Lower lobe of right lung (tissue), 2 donors: ENCODE measurements around the gene ANK3. TPM values are rescaled to one million over a fixed set of nuclear protein-coding genes. Genes with fewer than 3 reads are reported as not detected.

ENCODE experiments used
- ATAC-seq, 2 donors: fragments of 200-7000 bp; cut with Tn5 transposase; one replicate each; pipeline ENCODE4 v1.9.1; 2020 to 2022; ENCODE audit warnings: mild to moderate bottlenecking in 2 of 2, moderate library complexity in 2 of 2
- DNase-seq: peaks from one replicate; pipeline ENCODE4 v3.0.0-alpha.2; 2020
- H3K27ac ChIP-seq: fragments of 200-600 bp; one replicate; pipeline ENCODE4 v1.8.0; 2022
- H3K27me3 ChIP-seq: fragments of 200-600 bp; one replicate; pipeline ENCODE4 v1.8.0; 2022; ENCODE audit warnings: low read depth
- H3K36me3 ChIP-seq: fragments of 200-600 bp; one replicate; pipeline ENCODE4 v1.8.0; 2022; ENCODE audit warnings: mild to moderate bottlenecking
- H3K4me1 ChIP-seq: fragments of 200-600 bp; one replicate; pipeline ENCODE4 v1.8.0; 2022
- H3K4me3 ChIP-seq: fragments of 200-600 bp; one replicate; pipeline ENCODE4 v1.8.0; 2022; ENCODE audit warnings: mild to moderate bottlenecking
- H3K9me3 ChIP-seq: fragments of 200-600 bp; one replicate; pipeline ENCODE4 v1.8.0; 2022
- intact Hi-C: fragments of 100-400 bp; cut with DNase I; formaldehyde crosslinking; loops from one replicate; pipeline ENCODE4 v1.11.0; 2022
- total RNA-seq: library from RNA; stranded (reverse); fragmentation: NEBNext Ultra II Directional; extraction: Animal tissue kit (Norgen Biotek cat#: 25700); gene quantifications from one replicate; pipeline ENCODE4 v1.2.1, GENCODE V29; 2021
- TF ChIP-seq, protein P1 (sequence below): fragments of 200-600 bp; IDR thresholded peaks from one replicate; pipeline ENCODE4 v1.8.0; 2022; ENCODE audit warnings: antibody characterized with exemption, mild to moderate bottlenecking
- donor health status: DM: no; HTN: yes; CAD: no; lungs with severe emphysema.

The ANK3 gene
- total RNA-seq, 1 donor from 2014 or later: 75.9 TPM

DNA sequence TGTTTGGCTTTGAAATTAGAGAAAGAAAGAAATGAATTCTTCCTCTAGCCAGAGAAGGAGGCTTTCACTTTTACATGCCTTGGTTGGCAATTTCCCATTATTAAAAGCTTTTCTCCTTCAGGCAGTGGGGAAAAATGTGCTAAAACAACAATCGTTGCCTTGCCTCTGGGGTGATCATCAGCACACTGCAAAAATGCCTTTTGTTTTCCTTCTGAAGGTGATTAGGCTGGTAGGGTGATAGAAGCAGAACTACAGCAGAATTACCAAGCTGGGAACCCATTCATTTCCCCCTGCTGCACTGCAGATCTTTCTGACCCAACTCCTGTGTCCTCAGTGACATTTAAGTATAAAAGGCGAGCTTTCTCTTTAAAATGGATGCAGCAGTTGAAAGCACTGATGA, 22.2 kb downstream of the ANK3 start:
- Histone ChIP-seq H3K4me1 (no peaks in the 10 kb centered on the region), H3K36me3 (no peaks in the 10 kb centered on the region), H3K27ac (no peak overlapping the region), H3K9me3 (no peaks in the 10 kb centered on the region), H3K4me3 (no peak overlapping the region), H3K27me3 (no peaks in the 10 kb centered on the region)
- DNase-seq: no peak
- TF ChIP-seq, protein P1, sequence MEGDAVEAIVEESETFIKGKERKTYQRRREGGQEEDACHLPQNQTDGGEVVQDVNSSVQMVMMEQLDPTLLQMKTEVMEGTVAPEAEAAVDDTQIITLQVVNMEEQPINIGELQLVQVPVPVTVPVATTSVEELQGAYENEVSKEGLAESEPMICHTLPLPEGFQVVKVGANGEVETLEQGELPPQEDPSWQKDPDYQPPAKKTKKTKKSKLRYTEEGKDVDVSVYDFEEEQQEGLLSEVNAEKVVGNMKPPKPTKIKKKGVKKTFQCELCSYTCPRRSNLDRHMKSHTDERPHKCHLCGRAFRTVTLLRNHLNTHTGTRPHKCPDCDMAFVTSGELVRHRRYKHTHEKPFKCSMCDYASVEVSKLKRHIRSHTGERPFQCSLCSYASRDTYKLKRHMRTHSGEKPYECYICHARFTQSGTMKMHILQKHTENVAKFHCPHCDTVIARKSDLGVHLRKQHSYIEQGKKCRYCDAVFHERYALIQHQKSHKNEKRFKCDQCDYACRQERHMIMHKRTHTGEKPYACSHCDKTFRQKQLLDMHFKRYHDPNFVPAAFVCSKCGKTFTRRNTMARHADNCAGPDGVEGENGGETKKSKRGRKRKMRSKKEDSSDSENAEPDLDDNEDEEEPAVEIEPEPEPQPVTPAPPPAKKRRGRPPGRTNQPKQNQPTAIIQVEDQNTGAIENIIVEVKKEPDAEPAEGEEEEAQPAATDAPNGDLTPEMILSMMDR: no peak
- ATAC-seq: no peak
- intact Hi-C loops: no loop called here

DNA sequence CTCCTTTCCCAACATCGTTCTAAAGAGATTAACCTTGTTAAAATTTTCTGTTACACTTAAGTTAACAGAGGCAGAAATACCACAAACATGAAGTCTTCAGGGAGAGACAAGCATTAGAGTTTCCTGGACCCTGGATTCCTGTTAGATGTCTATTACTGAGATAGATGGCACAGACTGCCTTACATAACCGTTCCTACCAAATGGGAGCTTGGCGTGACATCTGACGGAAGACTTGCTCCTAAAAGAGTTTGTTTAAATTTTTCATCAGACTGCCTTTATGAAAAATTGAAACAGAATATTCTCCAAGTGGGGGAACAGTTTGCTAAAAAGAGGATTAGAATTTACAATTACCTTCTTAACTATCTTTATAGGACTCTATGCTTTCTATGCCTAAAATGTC, 22.7 kb downstream of the ANK3 start:
- no peak overlapping the region for H3K27ac ChIP-seq
- intact Hi-C loops: no loop called here
- TF ChIP-seq, protein P1: no peak
- H3K4me1 ChIP-seq: no peaks in the 10 kb centered on the region
- no peak overlapping the region for H3K4me3 ChIP-seq
- DNase-seq: no peak
- H3K27me3 ChIP-seq: no peaks in the 10 kb centered on the region
- ATAC-seq: no peak
- H3K9me3 ChIP-seq: no peaks in the 10 kb centered on the region
- H3K36me3 ChIP-seq: no peaks in the 10 kb centered on the region

DNA sequence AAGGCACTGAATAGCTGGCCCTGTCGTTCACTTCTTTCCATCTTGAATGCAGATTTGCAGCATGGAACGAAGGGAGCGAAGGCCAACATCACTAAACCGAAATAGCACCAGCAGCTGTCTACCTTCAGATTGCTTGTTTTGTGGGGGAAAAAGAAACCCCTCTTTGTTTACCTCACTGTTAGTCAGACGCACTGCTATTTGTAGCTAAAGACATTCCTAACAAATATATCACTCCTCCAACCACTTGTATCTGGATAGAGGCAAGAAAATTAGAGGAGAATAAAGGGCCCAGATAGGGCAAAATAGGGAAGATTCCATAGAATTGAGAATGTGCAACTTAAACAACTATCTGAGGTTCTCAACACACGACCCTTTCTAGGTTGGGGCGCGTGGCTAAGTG, 26.5 kb downstream of the ANK3 start:
- no peak for ATAC-seq
- Histone ChIP-seq H3K36me3 (no peaks in the 10 kb centered on the region), H3K4me3 (no peak overlapping the region), H3K4me1 (no peaks in the 10 kb centered on the region), H3K9me3 (no peaks in the 10 kb centered on the region), H3K27ac (no peak overlapping the region), H3K27me3 (no peaks in the 10 kb centered on the region)
- TF ChIP-seq, protein P1: no peak
- intact Hi-C loops: no loop called here
- DNase-seq: no peak

DNA sequence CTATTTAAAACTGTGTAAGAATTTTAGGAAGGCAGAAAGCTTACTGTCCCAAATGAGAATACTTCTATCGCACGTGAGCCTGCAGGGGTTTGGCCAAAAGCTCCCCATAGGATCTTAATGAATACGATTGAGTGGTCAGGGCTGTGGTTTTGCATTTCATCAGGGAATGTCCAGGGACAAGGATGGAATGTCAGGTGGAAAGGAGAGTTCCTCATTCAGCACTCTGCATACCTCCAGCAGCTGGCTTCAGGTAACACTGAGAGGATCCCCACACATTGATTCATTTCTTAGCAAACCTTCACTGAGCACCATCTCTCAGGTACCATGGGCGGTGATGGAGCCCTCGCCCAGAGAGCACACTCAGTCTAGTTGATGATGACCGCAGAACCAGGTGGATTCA, 27.2 kb downstream of the ANK3 start:
- H3K4me3 ChIP-seq: no peak overlapping the region
- H3K36me3 ChIP-seq: no peaks in the 10 kb centered on the region
- TF ChIP-seq, protein P1: no peak
- no peaks in the 10 kb centered on the region for H3K4me1 ChIP-seq
- no peaks in the 10 kb centered on the region for H3K9me3 ChIP-seq
- intact Hi-C loops: no loop called here
- ATAC-seq: no peak
- H3K27me3 ChIP-seq: no peaks in the 10 kb centered on the region
- no peak overlapping the region for H3K27ac ChIP-seq
- no peak for DNase-seq

DNA sequence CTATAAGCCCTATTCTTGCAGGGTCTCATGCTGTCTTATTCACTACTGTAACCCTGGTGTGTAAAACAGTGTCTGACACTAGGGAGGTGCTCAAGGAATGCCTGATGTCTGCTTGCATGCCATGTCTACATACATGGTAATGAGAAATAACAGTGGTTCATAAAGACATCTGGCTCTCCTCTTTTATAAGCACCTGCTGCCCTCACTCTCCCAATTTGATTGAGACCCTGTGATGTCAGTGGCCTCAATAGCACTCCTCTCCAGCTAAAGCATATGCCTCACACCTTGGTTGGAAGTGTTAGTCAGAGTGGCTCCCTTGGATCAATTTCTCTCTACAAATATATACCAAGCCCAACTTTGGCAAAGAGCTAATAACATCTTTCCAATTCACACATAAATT, 30.6 kb downstream of the ANK3 start:
- TF ChIP-seq, protein P1: no peak
- Histone ChIP-seq H3K36me3 (no peaks in the 10 kb centered on the region), H3K4me1 (no peaks in the 10 kb centered on the region), H3K4me3 (no peak overlapping the region), H3K27me3 (no peaks in the 10 kb centered on the region), H3K27ac (no peak overlapping the region), H3K9me3 (no peaks in the 10 kb centered on the region)
- DNase-seq (no peak), ATAC-seq (no peak)
- intact Hi-C loops: no loop called here

DNA sequence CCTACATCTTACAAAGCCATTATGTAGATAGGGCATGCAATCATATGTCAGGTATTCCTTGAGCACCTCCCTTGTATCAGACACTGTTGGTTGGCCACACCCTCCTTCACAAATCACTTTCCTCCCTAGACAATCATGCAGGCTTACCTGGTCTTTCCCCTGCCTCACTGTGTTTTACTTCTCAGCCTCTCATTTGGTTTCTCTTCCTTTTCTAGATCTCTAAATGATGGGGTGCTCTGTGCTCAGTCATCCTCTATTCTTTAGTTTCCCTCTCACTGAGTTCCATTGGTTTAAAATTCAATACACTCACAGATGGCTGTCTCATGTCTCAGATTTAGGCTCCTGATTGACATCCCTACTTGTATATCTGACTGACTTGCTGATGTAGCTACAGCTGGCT, 31.4 kb downstream of the ANK3 start:
- intact Hi-C loops: no loop called here

More for the DNA sequence above, 31.4 kb downstream of the ANK3 start:
- H3K9me3 ChIP-seq: no peaks in the 10 kb centered on the region
- ATAC-seq (no peak), DNase-seq (no peak)
- TF ChIP-seq, protein P1: no peak
- no peaks in the 10 kb centered on the region for H3K27me3 ChIP-seq
- H3K4me3 ChIP-seq: no peak overlapping the region
- H3K27ac ChIP-seq: no peak overlapping the region
- no peaks in the 10 kb centered on the region for H3K36me3 ChIP-seq
- no peaks in the 10 kb centered on the region for H3K4me1 ChIP-seq
